H1 (cell line): ENCODE results near the gene COL2A1. TPM values are rescaled to one million over a fixed set of nuclear protein-coding genes. Genes with fewer than 3 reads are reported as not detected.

Source experiments
- CTCF ChIA-PET: fragments of 300-600 bp; sonication (Branson Sonifier 250); formaldehyde crosslinking; loops from one replicate; lab custom pipeline; 2021; ENCODE audit not compliant: partially characterized antibody; lab: Charles Lee
- POLR2A ChIA-PET: fragments of 300-600 bp; sonication (Branson Sonifier 250); formaldehyde crosslinking; loops from one replicate; lab custom pipeline; 2021; ENCODE audit warnings: inconsistent platforms; ENCODE audit not compliant: partially characterized antibody; lab: Charles Lee
- DNase-seq, 2 experiments: peaks; one replicate each; pipeline versions ENCODE4 v3.0.0 to v3.0.0-alpha.2; 2010 to 2022; ENCODE audit warnings: low spot score in 2 of 2, low read depth in 1 of 2, mixed read lengths in 1 of 2
- FAIRE-seq: peaks from 2 replicates; lab custom pipeline; 2011; peaks lifted over from hg19 to GRCh38; lab: Jason Lieb, UNC
- H2AFZ ChIP-seq: 2 replicates; pipeline ENCODE4 v1.8.1; 2012; ENCODE audit warnings: low read length, inconsistent platforms
- H2AK5ac ChIP-seq: 2 replicates; pipeline ENCODE4 v1.6.1; 2013; ENCODE audit warnings: low read depth, low read length
- H2BK120ac ChIP-seq: replicated peaks from 2 replicates; pipeline ENCODE3; 2013; ENCODE audit warnings: low read depth, low read length, inconsistent platforms
- H2BK12ac ChIP-seq: 2 replicates; pipeline ENCODE4 v1.6.1; 2013; ENCODE audit warnings: low read depth, low read length
- H2BK15ac ChIP-seq: 2 replicates; pipeline ENCODE4 v1.6.1; 2013; ENCODE audit warnings: low read length
- H2BK20ac ChIP-seq: 2 replicates; pipeline ENCODE4 v1.6.1; 2013; ENCODE audit warnings: low read length
- H2BK5ac ChIP-seq: 2 replicates; pipeline ENCODE4 v1.6.1; 2013; ENCODE audit warnings: low read depth, low read length
- H3K14ac ChIP-seq: 2 replicates; pipeline ENCODE4 v1.6.1; 2013; ENCODE audit warnings: inconsistent platforms; ENCODE audit not compliant: insufficient read length
- H3K18ac ChIP-seq: 2 replicates; pipeline ENCODE4 v1.6.1; 2013; ENCODE audit warnings: low read length; ENCODE audit errors: extremely low read depth
- H3K23ac ChIP-seq: 2 replicates; pipeline ENCODE4 v1.6.1; 2013; ENCODE audit warnings: inconsistent platforms; ENCODE audit not compliant: insufficient read length
- H3K23me2 ChIP-seq: 2 replicates; pipeline ENCODE4 v1.6.1; 2013; ENCODE audit warnings: low read depth, low read length
- H3K27ac ChIP-seq: 2 replicates; pipeline ENCODE4 v1.6.1; 2011; ENCODE audit warnings: low read depth, low read length, inconsistent platforms
- H3K27me3 ChIP-seq, 4 experiments: replicated peaks in 1 of 4; 1 replicate in 1 of 4; 2 replicates in 3 of 4; pipeline versions ENCODE4 v1.6.1 to v1.8.1; 2011 to 2013; ENCODE audit warnings: low read length in 3 of 4, mild to moderate bottlenecking in 3 of 4, inconsistent platforms in 2 of 4, mixed read lengths in 2 of 4, moderate library complexity in 1 of 4; ENCODE audit not compliant: control insufficient read depth in 3 of 4, insufficient read depth in 3 of 4; ENCODE audit errors: extremely low read depth in 1 of 4
- H3K36me3 ChIP-seq, 4 experiments: 2 replicates each; pipeline versions ENCODE4 v1.6.1 to v1.8.1; 2011 to 2013; ENCODE audit warnings: mild to moderate bottlenecking in 4 of 4, low read length in 3 of 4, moderate library complexity in 2 of 4, control low read depth in 1 of 4, inconsistent platforms in 1 of 4; ENCODE audit not compliant: insufficient read depth in 4 of 4, control insufficient read depth in 2 of 4
- H3K4ac ChIP-seq: replicated peaks from 2 replicates; pipeline ENCODE3; 2013; ENCODE audit warnings: low read length, low read depth, mixed read lengths, inconsistent platforms; ENCODE audit not compliant: insufficient read length
- H3K4me1 ChIP-seq, 4 experiments: replicated peaks in 1 of 4; 1 replicate in 1 of 4; 2 replicates in 3 of 4; pipeline versions ENCODE4 v1.6.1 to v1.8.1; 2011 to 2013; ENCODE audit warnings: low read length in 3 of 4, inconsistent platforms in 2 of 4, mixed read lengths in 1 of 4; ENCODE audit not compliant: insufficient read depth in 4 of 4, control insufficient read depth in 3 of 4
- H3K4me2 ChIP-seq, 2 experiments: 2 replicates each; pipeline versions ENCODE4 v1.6.1 to v1.8.1; 2011 to 2013; ENCODE audit warnings: low read depth in 2 of 2, low read length in 2 of 2, control low read depth in 1 of 2, inconsistent platforms in 1 of 2, mild to moderate bottlenecking in 1 of 2; ENCODE audit not compliant: insufficient read depth in 1 of 2
- H3K4me3 ChIP-seq, 4 experiments: fragments of 200-600, 300-600 bp in 1 of 4; sonication (generic), shearing (Covaris generic), sonication (Bioruptor Twin) in 1 of 4; 2 replicates each; pipeline versions ENCODE4 v1.5.1 to v1.8.1; 2011 to 2016; ENCODE audit warnings: low read length in 4 of 4, low read depth in 3 of 4, control low read depth in 2 of 4, inconsistent platforms in 2 of 4, mild to moderate bottlenecking in 2 of 4, mixed read lengths in 1 of 4, moderate library complexity in 1 of 4; ENCODE audit not compliant: insufficient read depth in 2 of 4; ENCODE audit errors: extremely low read depth in 1 of 4
- H3K56ac ChIP-seq: replicated peaks from 2 replicates; pipeline ENCODE3; 2013; ENCODE audit warnings: low read depth, mild to moderate bottlenecking, mixed read lengths, low read length, inconsistent platforms; ENCODE audit not compliant: insufficient read length
- H3K79me1 ChIP-seq: 2 replicates; pipeline ENCODE4 v1.6.1; 2013; ENCODE audit warnings: low read depth, low read length, control low read depth
- H3K79me2 ChIP-seq, 2 experiments: 2 replicates each; pipeline versions ENCODE4 v1.6.1 to v1.8.1; 2012 to 2013; ENCODE audit warnings: low read length in 2 of 2, mild to moderate bottlenecking in 2 of 2, inconsistent platforms in 1 of 2; ENCODE audit not compliant: insufficient read depth in 2 of 2, control insufficient read depth in 1 of 2
- H3K9ac ChIP-seq, 4 experiments: replicated peaks in 1 of 4; 1 replicate in 1 of 4; 2 replicates in 3 of 4; pipeline versions ENCODE4 v1.6.1 to v1.8.1; 2011 to 2013; ENCODE audit warnings: low read depth in 3 of 4, low read length in 3 of 4, control low read depth in 2 of 4, mild to moderate bottlenecking in 2 of 4, moderate library complexity in 2 of 4, inconsistent platforms in 1 of 4; ENCODE audit errors: extremely low read depth in 1 of 4
- H3K9me3 ChIP-seq, 2 experiments: 2 replicates each; pipeline versions ENCODE4 v1.6.1 to v1.8.1; 2012 to 2013; ENCODE audit warnings: mild to moderate bottlenecking in 2 of 2, moderate library complexity in 2 of 2, control low read depth in 1 of 2, inconsistent platforms in 1 of 2, low read depth in 1 of 2, low read length in 1 of 2, mixed read lengths in 1 of 2; ENCODE audit not compliant: insufficient read depth in 2 of 2
- H4K20me1 ChIP-seq, 2 experiments: replicated peaks in 1 of 2; 2 replicates each; pipeline versions ENCODE3 to v1.8.1; 2011 to 2013; ENCODE audit warnings: inconsistent platforms in 2 of 2, low read length in 2 of 2, mild to moderate bottlenecking in 1 of 2; ENCODE audit not compliant: insufficient read depth in 2 of 2, control insufficient read depth in 1 of 2
- H4K5ac ChIP-seq: 2 replicates; pipeline ENCODE4 v1.6.1; 2013; ENCODE audit warnings: low read length, low read depth, mixed read lengths, inconsistent platforms; ENCODE audit not compliant: insufficient read length
- H4K8ac ChIP-seq: 2 replicates; pipeline ENCODE4 v1.8.0; 2013; ENCODE audit warnings: mild to moderate bottlenecking, moderate library complexity, low read length, inconsistent platforms; ENCODE audit not compliant: insufficient read depth; ENCODE audit errors: extremely low read depth
- H4K91ac ChIP-seq: replicated peaks from 2 replicates; pipeline ENCODE3; 2013; ENCODE audit warnings: low read length, mixed read lengths, inconsistent platforms; ENCODE audit not compliant: insufficient read length
- BRCA1 ChIP-seq: IDR thresholded peaks from 2 replicates; pipeline ENCODE4 v1.6.1; 2012; ENCODE audit warnings: low read depth, low read length, improper control_type of control experiment
- CBX8 ChIP-seq: fragments of 300-800, 300-1000 bp; sonication (generic); IDR thresholded peaks from 2 replicates; pipeline ENCODE4 v1.7.1; 2016; ENCODE audit warnings: low read depth, low read length, borderline replicate concordance
- CHD2 ChIP-seq: IDR thresholded peaks from 2 replicates; pipeline ENCODE4 v1.6.1; 2012; ENCODE audit warnings: low read length, improper control_type of control experiment
- EZH2 ChIP-seq: fragments of 200-600 bp; sonication (generic); IDR thresholded peaks from 2 replicates; pipeline ENCODE4 v1.7.1; 2012; ENCODE audit warnings: low read depth, mild to moderate bottlenecking, moderate library complexity, low read length, inconsistent platforms; ENCODE audit not compliant: severe bottlenecking
- HDAC2 ChIP-seq, 2 experiments: fragments of 300-600 bp in 1 of 2; sonication (generic) in 1 of 2; IDR thresholded peaks; 2 replicates each; pipeline ENCODE4 v1.6.1; 2011 to 2012; ENCODE audit warnings: low read depth in 2 of 2, low read length in 2 of 2, mild to moderate bottlenecking in 2 of 2, moderate library complexity in 2 of 2, borderline replicate concordance in 1 of 2, inconsistent platforms in 1 of 2
- KDM1A ChIP-seq: fragments of 200-600, 300-600 bp; sonication (generic); IDR thresholded peaks from 2 replicates; pipeline ENCODE4 v1.7.1; 2016; ENCODE audit warnings: mild to moderate bottlenecking, low read length, borderline replicate concordance
- RBBP5 ChIP-seq: IDR thresholded peaks from 2 replicates; pipeline ENCODE4 v1.7.1; 2012; ENCODE audit warnings: low read depth, mild to moderate bottlenecking, inconsistent platforms, low read length, moderate library complexity, borderline replicate concordance
- SAP30 ChIP-seq: fragments of 300-600 bp; sonication (generic); IDR thresholded peaks from 2 replicates; pipeline ENCODE4 v1.7.1; 2012; ENCODE audit warnings: low read length, moderate library complexity, mild to moderate bottlenecking, inconsistent platforms; ENCODE audit not compliant: insufficient read depth, insufficient replicate concordance
- SIN3A ChIP-seq, 2 experiments: IDR thresholded peaks in 1 of 2; conservative IDR thresholded peaks in 1 of 2; 2 replicates each; pipeline ENCODE4 v1.6.1; 2011 to 2012; ENCODE audit warnings: low read length in 2 of 2, improper control_type of control experiment in 1 of 2, low read depth in 1 of 2, mild to moderate bottlenecking in 1 of 2
- TAF7 ChIP-seq: optimal IDR thresholded peaks from 2 replicates; pipeline ENCODE3; 2011; ENCODE audit warnings: low read depth, mild to moderate bottlenecking, inconsistent platforms, low read length, moderate library complexity, borderline replicate concordance
- ZNF274 ChIP-seq: IDR thresholded peaks from 2 replicates; pipeline ENCODE4 v1.7.0; 2012; ENCODE audit warnings: low read length, borderline replicate concordance; ENCODE audit errors: extremely low read depth
- WGBS, 2 experiments: shearing (Covaris generic) in 1 of 2; methylation state at CpG; one replicate each; pipeline versions ENCODE4 v1.1.6 to v1.1.7; 2013 to 2015; ENCODE audit warnings: low lambda C conversion rate in 2 of 2, mixed read lengths in 2 of 2, inconsistent platforms in 1 of 2, low coverage in 1 of 2, missing lambda C conversion rate in 1 of 2; ENCODE audit not compliant: insufficient replicate concordance in 2 of 2, insufficient coverage in 1 of 2, insufficient read length in 1 of 2; ENCODE audit errors: extremely low coverage in 1 of 2, missing lambda C conversion rate in 1 of 2; 5-methylcytosine and 5-hydroxymethylcytosine counted together
- polyA plus RNA-seq, 7 experiments: library from polyadenylated mRNA; depleted of rRNA in 3 of 7; stranded (reverse) in 5 of 7; unstranded in 2 of 7; fragments of >200 nt in 5 of 7; fragments of 200-250 nt in 2 of 7; gene quantifications; 1 replicate in 5 of 7; 2 replicates in 1 of 7; 4 replicates in 1 of 7; pipeline versions ENCODE4 v1.2.1 to v1.2.3, GENCODE V29; 2011 to 2013; ENCODE audit warnings: missing spikeins in 2 of 7, mixed read lengths in 2 of 7
- total RNA-seq: library from RNA; stranded (reverse); fragmentation: NEBNext Ultra II Directional; extraction: Animal tissue kit (Norgen Biotek cat#: 25700); gene quantifications from 2 replicates; pipeline ENCODE4 v1.2.1, GENCODE V29; 2021

COL2A1 gene
- total and polyA plus RNA-seq, 2 of the 8 experiments (the other 6 are each of a cell fraction or from before 2014, with no cell fraction given): 4.2 to 14.6 TPM

DNA sequence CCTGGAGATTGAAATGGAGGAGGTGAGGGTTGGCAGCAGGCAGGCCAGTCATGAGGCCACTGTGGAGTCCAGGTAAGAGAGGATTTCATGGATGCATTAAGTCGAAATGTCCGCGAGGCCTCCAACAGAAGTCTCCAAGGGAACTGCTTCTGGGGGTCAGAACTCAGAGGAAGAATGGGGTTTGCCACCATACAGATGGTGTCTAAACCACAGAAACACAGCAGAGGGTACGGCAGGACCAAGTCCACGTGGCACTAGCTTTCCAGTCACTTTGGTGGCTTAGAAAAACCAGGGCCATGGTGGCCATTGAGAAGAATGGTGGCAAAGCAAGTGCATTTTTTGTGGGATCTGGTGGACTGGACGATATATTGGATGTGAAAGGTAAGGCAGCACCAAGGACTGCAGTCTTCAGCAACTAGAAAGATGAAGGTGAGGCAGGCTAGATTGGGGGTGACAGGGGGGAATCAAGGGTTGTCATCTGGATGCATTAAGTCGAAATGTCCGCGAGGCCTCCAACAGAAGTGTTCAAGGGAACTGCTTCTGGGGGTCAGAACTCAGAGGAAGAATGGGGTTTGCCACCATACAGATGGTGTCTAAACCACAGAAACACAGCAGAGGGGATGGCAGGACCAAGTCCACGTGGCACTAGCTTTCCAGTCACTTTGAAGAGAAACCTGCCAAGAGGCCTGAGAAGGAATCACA lies 63.4 kb downstream of the COL2A1 start:
- ChIA-PET CTCF (interaction anchor here (0.7 to 2.5 kb wide), 11 partner anchors 13 to 248 kb away, joined by 3 to 10 read pairs (median 3); partner anchors contain the start of genes TMEM106C and VDR), POLR2A (interaction anchor here (0.6 kb wide), 2 partner anchors 258 to 310 kb away, joined by 3 to 4 read pairs; no protein-coding TSS in a partner anchor)
- DNase-seq: no peak
- Histone ChIP-seq H4K20me1 (peaks cover 0 to 2% of the 10 kb centered on the region in 2 experiments), H2BK120ac (no peak overlapping the region), H3K79me1 (no peaks in the 10 kb centered on the region), H3K36me3 (no peaks in the 10 kb centered on the region), H3K18ac (no peak overlapping the region; the same call in 1 of the 2 replicates), H3K56ac (no peak overlapping the region), H2BK15ac (no peak overlapping the region), H2BK20ac (no peak overlapping the region), H2BK5ac (no peak overlapping the region), H3K4ac (no peak overlapping the region), H3K23ac (no peak overlapping the region), H2AFZ (no peak overlapping the region), H3K79me2 (no peaks in the 10 kb centered on the region), H3K27me3 (peaks cover 0 to 24% (median 16%) of the 10 kb centered on the region in 4 experiments; a peak in 5 of 7 replicates), H3K14ac (no peak overlapping the region), H3K9me3 (no peaks in the 10 kb centered on the region), H4K91ac (no peak overlapping the region), H3K27ac (no peak overlapping the region), H3K23me2 (peaks cover 6% of the 10 kb centered on the region), H3K4me3 (no peak overlapping the region), H2AK5ac (no peak overlapping the region), H3K9ac (no peak overlapping the region), H3K4me2 (no peak overlapping the region; a peak in 1 of 4 replicates), H2BK12ac (peak overlapping the region; percentile 68; the same call in 1 of the 2 replicates), H4K8ac (no peak overlapping the region), H4K5ac (no peak overlapping the region), H3K4me1 (peaks cover 0 to 16% (median 13%) of the 10 kb centered on the region in 4 experiments; a peak in 5 of 7 replicates)
- no peak for FAIRE-seq
- 92% methylated on average over 10 of the region's 10 CpGs; no CpG with 5 or more reads in 1 of the 2 experiments for WGBS, 2 experiments
- no peak for TF ChIP-seq BRCA1
- TF ChIP-seq ZNF274: no peak
- TF ChIP-seq KDM1A: no peak
- no peak for TF ChIP-seq SIN3A (conservative IDR thresholded peaks at IDR 0.05 in 1 of 2, IDR thresholded peaks at IDR 0.05 in 1 of 2; ENCODE audit: low read depth in 1 of 2, low read length in 2 of 2)
- no peak for TF ChIP-seq SAP30
- TF ChIP-seq CBX8: no peak
- TF ChIP-seq HDAC2 (IDR thresholded peaks at IDR 0.05; ENCODE audit: borderline replicate concordance in 1 of 2, low read depth in 2 of 2, low read length in 2 of 2): no peak
- TF ChIP-seq TAF7: no peak
- no peak for TF ChIP-seq EZH2
- no peak for TF ChIP-seq CHD2
- no peak for TF ChIP-seq RBBP5
